ENCODE data around the gene ANKMY2. TPM values are rescaled to one million over a fixed set of nuclear protein-coding genes. Genes with fewer than 3 reads are reported as not detected.
A peak's percentile ranks its signal among the peaks of the same experiment; 100 is the strongest.

The ANKMY2 gene
- total RNA-seq, 2 donors from 2014 or later, result 37.7 to 73.4 TPM

GRCh38 chr7:16657656-16658279, 12.2 kb upstream of the ANKMY2 start:
- Mint-ChIP-seq H3K36me3 (ENCODE audit: low read depth) (no peaks in the 10 kb centered on the region), H3K4me3 (no peak overlapping the region)
- H3K4me3 ChIP-seq (ENCODE audit: low read length), result no peak overlapping the region

GRCh38 chr7:16656141-16656540, 10.6 kb upstream of the ANKMY2 start:
- Mint-ChIP-seq H3K27ac (no peak overlapping the region), H3K4me3 (no peak overlapping the region), H3K36me3 (ENCODE audit: low read depth) (no peaks in the 10 kb centered on the region), H3K27me3 (ENCODE audit: insufficient read depth) (no peaks in the 10 kb centered on the region), H3K9me3 (no peaks in the 10 kb centered on the region), H3K4me1 (peaks cover 17% of the 10 kb centered on the region)
- Histone ChIP-seq H3K4me3 (ENCODE audit: low read length) (no peak overlapping the region), H3K9me3 (ENCODE audit: control insufficient read depth, low read length) (no peaks in the 10 kb centered on the region), H3K27ac (ENCODE audit: low read depth, low read length) (no peak overlapping the region), H3K36me3 (ENCODE audit: control insufficient read depth, insufficient read depth, low read length) (no peaks in the 10 kb centered on the region), H3K9ac (ENCODE audit: extremely low read depth, low read length, poor library complexity, severe bottlenecking) (no peak overlapping the region), H3K4me1 (ENCODE audit: control insufficient read depth, insufficient read depth, low read length) (peaks cover 6% of the 10 kb centered on the region), H3K27me3 (ENCODE audit: control insufficient read depth, insufficient read depth, low read length, poor library complexity, severe bottlenecking) (no peaks in the 10 kb centered on the region)
- 97 to 100% methylated on average over 1 of the region's 1 CpG for WGBS, 2 experiments (ENCODE audit: insufficient coverage in 1 of 2, insufficient read length in 1 of 2)
- no peak for DNase-seq
- no peak for TF ChIP-seq CTCF (conservative IDR thresholded peaks at IDR 0.05)

More at GRCh38 chr7:16657656-16658279, 12.2 kb upstream of the ANKMY2 start:
- H3K9ac ChIP-seq (ENCODE audit: extremely low read depth, low read length, poor library complexity, severe bottlenecking), result no peak overlapping the region
- H3K27me3 ChIP-seq (ENCODE audit: control insufficient read depth, insufficient read depth, low read length, poor library complexity, severe bottlenecking), result no peaks in the 10 kb centered on the region
- Mint-ChIP-seq H3K4me1 (peaks cover 23% of the 10 kb centered on the region), H3K27me3 (ENCODE audit: insufficient read depth) (no peaks in the 10 kb centered on the region), H3K9me3 (no peaks in the 10 kb centered on the region), H3K27ac (peak overlapping the region; percentile 40)
- WGBS, 2 experiments (ENCODE audit: insufficient coverage in 1 of 2, insufficient read length in 1 of 2), result 82 to 87% methylated on average over 1 to 4 of the region's 4 CpGs
- no peaks in the 10 kb centered on the region for H3K36me3 ChIP-seq (ENCODE audit: control insufficient read depth, insufficient read depth, low read length)
- H3K27ac ChIP-seq (ENCODE audit: low read depth, low read length), result peak overlapping the region; percentile 6
- no peaks in the 10 kb centered on the region for H3K9me3 ChIP-seq (ENCODE audit: control insufficient read depth, low read length)
- DNase-seq, result peak; percentile 69
- H3K4me1 ChIP-seq (ENCODE audit: control insufficient read depth, insufficient read depth, low read length), result peaks cover 6% of the 10 kb centered on the region
- TF ChIP-seq CTCF (conservative IDR thresholded peaks at IDR 0.05), result peak; percentile 61

GRCh38 chr7:16655394-16655793, 9.8 kb upstream of the ANKMY2 start:
- H3K36me3 Mint-ChIP-seq (ENCODE audit: low read depth), result no peaks in the 10 kb centered on the region
- DNase-seq, result no peak
- H3K27ac Mint-ChIP-seq, result no peak overlapping the region
- peaks cover 13% of the 10 kb centered on the region for H3K4me1 Mint-ChIP-seq
- H3K27me3 ChIP-seq (ENCODE audit: control insufficient read depth, insufficient read depth, low read length, poor library complexity, severe bottlenecking), result no peaks in the 10 kb centered on the region
- no peak overlapping the region for H3K4me3 Mint-ChIP-seq
- no peaks in the 10 kb centered on the region for H3K36me3 ChIP-seq (ENCODE audit: control insufficient read depth, insufficient read depth, low read length)
- H3K27ac ChIP-seq (ENCODE audit: low read depth, low read length), result no peak overlapping the region
- H3K4me1 ChIP-seq (ENCODE audit: control insufficient read depth, insufficient read depth, low read length), result peaks cover 6% of the 10 kb centered on the region
- no peak overlapping the region for H3K4me3 ChIP-seq (ENCODE audit: low read length)
- no peaks in the 10 kb centered on the region for H3K9me3 Mint-ChIP-seq
- H3K27me3 Mint-ChIP-seq (ENCODE audit: insufficient read depth), result no peaks in the 10 kb centered on the region
- no peak for TF ChIP-seq CTCF (conservative IDR thresholded peaks at IDR 0.05)
- no peak overlapping the region for H3K9ac ChIP-seq (ENCODE audit: extremely low read depth, low read length, poor library complexity, severe bottlenecking)
- H3K9me3 ChIP-seq (ENCODE audit: control insufficient read depth, low read length), result no peaks in the 10 kb centered on the region

Measured in endodermal cell (in vitro differentiated cells).